SU-DHL-6 (cell line): ENCODE measurements around the gene ZMYND8.

Experiments used
- EZH2phosphoT487 ChIP-seq: fragments of 200-600 bp; sonication (generic), shearing (Covaris generic); conservative IDR thresholded peaks from 2 replicates; pipeline ENCODE4 v1.6.1; 2018; ENCODE audit warnings: mild to moderate bottlenecking, antibody characterized with exemption, low read length, moderate library complexity, mixed read lengths
- TF ChIP-seq, protein P1 (sequence below): fragments of 200-600 bp; sonication (generic); IDR thresholded peaks from one replicate; pipeline ENCODE4 v1.5.1; 2017; ENCODE audit warnings: antibody characterized with exemption, mild to moderate bottlenecking, low read length, moderate library complexity; ENCODE audit not compliant: insufficient read depth, poor library complexity, severe bottlenecking

DNA sequence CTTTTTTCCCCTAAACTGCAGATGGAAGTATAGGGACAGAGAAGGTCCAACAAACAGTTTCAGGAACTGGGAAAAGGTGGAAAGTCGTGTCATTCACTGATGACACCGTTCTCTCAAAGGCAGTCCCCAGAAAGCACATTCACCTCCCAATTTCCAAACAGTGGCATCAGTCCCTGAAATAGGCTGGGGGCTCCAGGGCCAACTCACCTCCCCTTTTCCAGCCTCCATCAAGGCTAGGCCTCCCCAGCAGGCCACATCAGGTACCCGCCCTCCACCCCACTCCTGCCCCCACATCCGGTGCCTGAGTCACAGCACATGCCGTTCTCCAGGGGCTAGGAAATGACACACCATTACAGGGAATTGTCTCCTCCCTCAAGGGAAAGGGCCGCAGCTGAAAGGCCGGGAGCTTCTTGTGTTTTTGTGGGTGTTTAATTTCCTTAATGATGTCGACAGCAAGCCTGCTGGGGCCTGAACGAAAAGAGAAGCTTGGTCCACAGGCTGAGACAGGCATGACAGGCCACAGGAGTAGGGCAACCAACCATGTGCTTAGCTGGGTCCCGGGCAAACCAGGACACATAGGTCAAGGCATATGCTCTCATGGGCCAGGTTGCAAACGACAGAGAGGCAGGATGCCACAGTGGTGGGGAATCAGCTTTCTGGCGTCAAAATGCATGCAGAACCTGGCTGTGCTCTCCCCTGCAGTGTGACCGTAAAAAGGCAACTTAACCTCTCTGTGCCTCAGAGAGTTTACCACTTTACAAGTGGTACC is 39.2 kb downstream of the ZMYND8 start:
- TF ChIP-seq, protein P1, sequence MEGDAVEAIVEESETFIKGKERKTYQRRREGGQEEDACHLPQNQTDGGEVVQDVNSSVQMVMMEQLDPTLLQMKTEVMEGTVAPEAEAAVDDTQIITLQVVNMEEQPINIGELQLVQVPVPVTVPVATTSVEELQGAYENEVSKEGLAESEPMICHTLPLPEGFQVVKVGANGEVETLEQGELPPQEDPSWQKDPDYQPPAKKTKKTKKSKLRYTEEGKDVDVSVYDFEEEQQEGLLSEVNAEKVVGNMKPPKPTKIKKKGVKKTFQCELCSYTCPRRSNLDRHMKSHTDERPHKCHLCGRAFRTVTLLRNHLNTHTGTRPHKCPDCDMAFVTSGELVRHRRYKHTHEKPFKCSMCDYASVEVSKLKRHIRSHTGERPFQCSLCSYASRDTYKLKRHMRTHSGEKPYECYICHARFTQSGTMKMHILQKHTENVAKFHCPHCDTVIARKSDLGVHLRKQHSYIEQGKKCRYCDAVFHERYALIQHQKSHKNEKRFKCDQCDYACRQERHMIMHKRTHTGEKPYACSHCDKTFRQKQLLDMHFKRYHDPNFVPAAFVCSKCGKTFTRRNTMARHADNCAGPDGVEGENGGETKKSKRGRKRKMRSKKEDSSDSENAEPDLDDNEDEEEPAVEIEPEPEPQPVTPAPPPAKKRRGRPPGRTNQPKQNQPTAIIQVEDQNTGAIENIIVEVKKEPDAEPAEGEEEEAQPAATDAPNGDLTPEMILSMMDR, result no peak
- TF ChIP-seq EZH2phosphoT487, result no peak
